SU-DHL-6 (cell line): Measurements from ENCODE around the gene EIF5A.

Experiments
- EZH2phosphoT487 ChIP-seq: fragments of 200-600 bp; sonication (generic), shearing (Covaris generic); conservative IDR thresholded peaks from 2 replicates; pipeline ENCODE4 v1.6.1; 2018; ENCODE audit warnings: mild to moderate bottlenecking, antibody characterized with exemption, low read length, moderate library complexity, mixed read lengths
- TF ChIP-seq, protein P1 (sequence below): fragments of 200-600 bp; sonication (generic); IDR thresholded peaks from one replicate; pipeline ENCODE4 v1.5.1; 2017; ENCODE audit warnings: antibody characterized with exemption, mild to moderate bottlenecking, low read length, moderate library complexity; ENCODE audit not compliant: insufficient read depth, poor library complexity, severe bottlenecking

DNA sequence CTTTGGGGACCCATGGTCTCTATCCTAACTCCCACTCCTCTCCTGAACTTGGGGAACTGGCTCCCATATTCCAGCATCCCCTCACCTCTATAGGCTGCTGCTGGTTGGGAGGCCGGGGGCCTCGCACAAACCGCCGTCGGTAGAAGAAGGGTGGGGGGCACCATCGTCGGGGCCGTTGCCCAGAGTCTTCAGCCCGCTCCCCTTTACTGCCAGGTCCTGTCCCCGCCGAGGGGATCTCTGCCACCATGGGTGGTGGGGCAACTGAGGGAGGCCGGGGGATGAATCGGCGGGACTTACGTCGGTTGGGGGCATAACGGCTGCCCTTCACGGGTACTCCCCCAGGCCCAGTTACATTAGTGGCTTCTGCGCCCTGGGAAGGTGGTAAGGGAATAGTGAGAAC is 17.3 kb upstream of the EIF5A start:
- TF ChIP-seq, protein P1, sequence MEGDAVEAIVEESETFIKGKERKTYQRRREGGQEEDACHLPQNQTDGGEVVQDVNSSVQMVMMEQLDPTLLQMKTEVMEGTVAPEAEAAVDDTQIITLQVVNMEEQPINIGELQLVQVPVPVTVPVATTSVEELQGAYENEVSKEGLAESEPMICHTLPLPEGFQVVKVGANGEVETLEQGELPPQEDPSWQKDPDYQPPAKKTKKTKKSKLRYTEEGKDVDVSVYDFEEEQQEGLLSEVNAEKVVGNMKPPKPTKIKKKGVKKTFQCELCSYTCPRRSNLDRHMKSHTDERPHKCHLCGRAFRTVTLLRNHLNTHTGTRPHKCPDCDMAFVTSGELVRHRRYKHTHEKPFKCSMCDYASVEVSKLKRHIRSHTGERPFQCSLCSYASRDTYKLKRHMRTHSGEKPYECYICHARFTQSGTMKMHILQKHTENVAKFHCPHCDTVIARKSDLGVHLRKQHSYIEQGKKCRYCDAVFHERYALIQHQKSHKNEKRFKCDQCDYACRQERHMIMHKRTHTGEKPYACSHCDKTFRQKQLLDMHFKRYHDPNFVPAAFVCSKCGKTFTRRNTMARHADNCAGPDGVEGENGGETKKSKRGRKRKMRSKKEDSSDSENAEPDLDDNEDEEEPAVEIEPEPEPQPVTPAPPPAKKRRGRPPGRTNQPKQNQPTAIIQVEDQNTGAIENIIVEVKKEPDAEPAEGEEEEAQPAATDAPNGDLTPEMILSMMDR: no peak
- no peak for TF ChIP-seq EZH2phosphoT487
